GM19193 (cell line): Measurements from ENCODE around the gene CYP1A2.

Experiments used
- POLR2A ChIP-seq: IDR thresholded peaks from 4 replicates; pipeline ENCODE4 v1.6.1; 2011; ENCODE audit not compliant: insufficient read depth, insufficient read length; ENCODE audit errors: extremely low read depth

Gene CYP1A2

GRCh38 chr15:74727727-74728126 is 20.9 kb upstream of the CYP1A2 start:
- no peak for TF ChIP-seq POLR2A

GRCh38 chr15:74730619-74731316 is 17.9 kb upstream of the CYP1A2 start:
- no peak for TF ChIP-seq POLR2A

GRCh38 chr15:74732846-74733245 is 15.8 kb upstream of the CYP1A2 start:
- TF ChIP-seq POLR2A, result no peak

GRCh38 chr15:74733269-74733668 is 15.4 kb upstream of the CYP1A2 start:
- no peak for TF ChIP-seq POLR2A

- TF ChIP-seq POLR2A, result no peak
Observed at GRCh38 chr15:74735305-74735704, 13.3 kb upstream of the CYP1A2 start.

- TF ChIP-seq POLR2A, result no peak
Observed at GRCh38 chr15:74742422-74742821, 6.2 kb upstream of the CYP1A2 start.

GRCh38 chr15:74746389-74746788 is 2.3 kb upstream of the CYP1A2 start:
- TF ChIP-seq POLR2A, result no peak

- TF ChIP-seq POLR2A, result no peak
Observed at GRCh38 chr15:74749832-74750231, 1.2 kb downstream of the CYP1A2 start.

- no peak for TF ChIP-seq POLR2A
Observed at GRCh38 chr15:74750751-74751150, 2.1 kb downstream of the CYP1A2 start.

- no peak for TF ChIP-seq POLR2A
Observed at GRCh38 chr15:74752011-74752410, 3.4 kb downstream of the CYP1A2 start.

- TF ChIP-seq POLR2A, result no peak
Observed at GRCh38 chr15:74752531-74752930, 3.9 kb downstream of the CYP1A2 start.

- no peak for TF ChIP-seq POLR2A
Observed at GRCh38 chr15:74754593-74755215, 6.1 kb downstream of the CYP1A2 start.

GRCh38 chr15:74758736-74759135 is 10.1 kb downstream of the CYP1A2 start:
- no peak for TF ChIP-seq POLR2A

- TF ChIP-seq POLR2A, result no peak
Observed at GRCh38 chr15:74762791-74763150, 14.1 kb downstream of the CYP1A2 start.

GRCh38 chr15:74763416-74763815 is 14.8 kb downstream of the CYP1A2 start:
- TF ChIP-seq POLR2A, result no peak
